ENCODE results near the gene MIX23.
A peak's percentile ranks its signal among the peaks of the same experiment; 100 is the strongest.

Gene MIX23

DNA sequence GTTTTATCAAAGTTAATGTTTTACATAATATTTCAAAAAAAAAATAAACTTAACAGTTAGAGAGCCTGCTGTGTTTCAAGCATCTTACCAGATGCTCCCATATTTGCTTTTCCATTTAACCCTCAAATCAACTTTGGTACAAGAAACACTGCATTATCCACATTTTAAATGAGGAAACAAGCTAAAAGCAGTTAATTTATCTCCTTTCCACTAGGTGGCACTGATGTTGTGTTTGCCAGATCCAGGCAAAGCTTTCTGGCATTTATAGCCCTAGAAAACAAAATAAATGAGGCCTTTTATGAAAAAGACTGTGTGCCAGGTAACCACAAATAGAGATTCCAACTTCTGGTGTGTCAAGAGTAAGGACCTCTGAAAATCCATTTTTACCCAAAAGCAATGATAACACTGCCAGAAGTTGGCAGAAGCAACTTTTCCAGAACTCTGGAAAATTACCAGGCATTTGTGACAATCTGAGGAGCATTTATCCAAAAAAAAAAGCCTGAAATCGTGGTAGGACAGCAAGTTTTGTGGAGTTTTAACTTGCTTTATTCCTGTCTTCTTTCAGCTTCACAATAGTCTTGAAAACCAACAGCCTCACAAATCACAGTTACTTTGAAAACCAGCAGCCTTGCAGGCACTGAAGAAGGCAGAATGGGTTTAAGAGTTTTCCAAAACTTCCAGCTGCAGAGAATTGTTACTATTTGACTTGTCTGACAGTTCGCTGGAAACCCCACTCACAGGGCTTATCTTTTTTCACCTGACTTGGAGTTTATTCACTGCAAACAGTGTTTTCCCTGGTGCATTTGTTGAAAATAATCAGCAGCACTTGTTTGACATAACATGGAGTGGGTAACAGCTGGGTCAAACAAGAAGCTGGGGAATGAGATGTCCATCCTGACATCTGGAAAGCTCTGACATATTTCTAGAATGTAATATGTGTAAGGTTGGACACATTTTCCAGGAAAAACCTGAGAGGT is 10.1 kb upstream of the MIX23 start:
- peak; percentile 66 for DNase-seq (ENCODE audit: low read depth)
- H3K4me3 ChIP-seq (ENCODE audit: low read depth, low read length): no peak overlapping the region
- peak; percentile 49 for TF ChIP-seq CTCF (IDR thresholded peaks at IDR 0.05; ENCODE audit: low read depth, low read length)
- no peak for TF ChIP-seq MYC (IDR thresholded peaks at IDR 0.05; ENCODE audit: low read depth, low read length)

DNA sequence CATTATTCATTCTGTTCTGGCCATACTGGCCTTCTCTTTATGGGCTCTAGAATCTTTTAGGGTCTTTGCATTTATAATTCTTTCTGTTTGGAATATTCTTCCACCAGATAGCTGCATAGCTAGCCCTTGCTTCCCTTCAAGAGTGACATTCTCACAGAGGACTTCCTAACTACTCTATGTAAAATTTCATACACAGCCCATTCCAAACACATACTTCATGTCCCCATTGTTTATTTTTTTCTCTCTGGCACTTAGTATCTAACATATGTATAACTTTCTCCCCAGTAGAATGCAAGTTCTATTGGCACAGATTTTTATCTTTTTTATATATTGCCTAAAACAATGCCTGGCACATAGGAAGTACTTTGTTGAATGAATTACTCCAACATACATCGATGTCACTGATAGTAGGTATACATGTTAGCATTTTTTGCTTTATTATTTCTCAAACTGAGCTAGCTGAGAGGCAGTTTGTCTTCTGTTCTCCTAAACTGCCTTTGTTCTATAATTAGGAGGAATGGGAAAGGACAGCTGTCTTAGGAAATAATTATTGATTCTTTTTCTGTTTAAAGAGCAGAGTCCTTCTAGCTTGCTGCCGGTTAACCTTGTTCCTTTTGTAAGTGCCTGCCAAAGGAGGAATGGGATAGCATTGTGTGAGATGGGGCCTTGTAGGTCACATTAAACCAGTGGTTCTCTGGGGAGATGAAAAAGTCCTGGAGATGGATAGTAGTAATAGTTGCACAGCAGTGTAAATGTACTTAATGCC is 8.8 kb upstream of the MIX23 start:
- DNase-seq (ENCODE audit: low read depth): no peak
- TF ChIP-seq CTCF (IDR thresholded peaks at IDR 0.05; ENCODE audit: low read depth, low read length): no peak
- no peak for TF ChIP-seq POLR2A (IDR thresholded peaks at IDR 0.05; ENCODE audit: extremely low read depth, insufficient read length)
- TF ChIP-seq, protein P1, sequence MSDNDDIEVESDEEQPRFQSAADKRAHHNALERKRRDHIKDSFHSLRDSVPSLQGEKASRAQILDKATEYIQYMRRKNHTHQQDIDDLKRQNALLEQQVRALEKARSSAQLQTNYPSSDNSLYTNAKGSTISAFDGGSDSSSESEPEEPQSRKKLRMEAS (IDR thresholded peaks at IDR 0.05; ENCODE audit: low read depth, low read length): no peak
- no peak for TF ChIP-seq MYC (IDR thresholded peaks at IDR 0.05; ENCODE audit: low read depth, low read length)
- no peak overlapping the region for H3K4me3 ChIP-seq (ENCODE audit: low read depth, low read length)

DNA sequence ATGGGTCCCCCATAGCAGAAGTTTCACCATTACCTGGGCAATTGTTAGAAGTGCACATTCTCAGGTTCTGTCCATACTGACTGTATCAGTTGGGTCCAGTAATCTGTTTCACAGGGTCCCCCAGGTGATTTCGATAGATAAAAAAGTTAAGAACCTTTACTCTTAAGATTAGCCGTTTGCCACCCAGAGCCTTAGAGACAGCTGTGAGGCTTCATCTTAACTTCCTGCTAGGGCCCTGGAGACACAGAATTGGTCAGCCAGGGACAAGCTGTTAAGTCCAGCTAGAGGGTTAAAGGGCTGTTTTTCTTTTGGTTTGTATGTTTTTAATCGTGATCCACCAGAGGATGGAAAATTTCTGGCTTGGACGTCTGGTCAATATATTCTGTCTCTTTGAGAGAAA is 7.6 kb upstream of the MIX23 start:
- no peak for TF ChIP-seq MYC (IDR thresholded peaks at IDR 0.05; ENCODE audit: low read depth, low read length)
- TF ChIP-seq, protein P1 (IDR thresholded peaks at IDR 0.05; ENCODE audit: low read depth, low read length): no peak
- no peak overlapping the region for H3K4me3 ChIP-seq (ENCODE audit: low read depth, low read length)
- DNase-seq (ENCODE audit: low read depth): no peak

- H3K4me3 ChIP-seq (ENCODE audit: low read depth, low read length): no peak overlapping the region
- TF ChIP-seq, protein P1 (IDR thresholded peaks at IDR 0.05; ENCODE audit: low read depth, low read length): no peak
- TF ChIP-seq CTCF (IDR thresholded peaks at IDR 0.05; ENCODE audit: low read depth, low read length): no peak
- TF ChIP-seq MYC (IDR thresholded peaks at IDR 0.05; ENCODE audit: low read depth, low read length): no peak
- no peak for TF ChIP-seq POLR2A (IDR thresholded peaks at IDR 0.05; ENCODE audit: extremely low read depth, insufficient read length)
- no peak for DNase-seq (ENCODE audit: low read depth)
These were observed 6.9 kb upstream of the MIX23 start for GRCh38 chr3:122389892-122390291.

GRCh38 chr3:122389197-122389596 is 6.2 kb upstream of the MIX23 start:
- no peak for DNase-seq (ENCODE audit: low read depth)

More at GRCh38 chr3:122389197-122389596, 6.2 kb upstream of the MIX23 start:
- TF ChIP-seq, protein P1 (IDR thresholded peaks at IDR 0.05; ENCODE audit: low read depth, low read length): no peak
- TF ChIP-seq MYC (IDR thresholded peaks at IDR 0.05; ENCODE audit: low read depth, low read length) (no peak), POLR2A (IDR thresholded peaks at IDR 0.05; ENCODE audit: extremely low read depth, insufficient read length) (no peak), CTCF (IDR thresholded peaks at IDR 0.05; ENCODE audit: low read depth, low read length) (no peak)
- H3K4me3 ChIP-seq (ENCODE audit: low read depth, low read length): no peak overlapping the region

Measured in NB4 (cell line).